ENCODE measurements around the gene DUOX1.
A peak's percentile ranks its signal among the peaks of the same experiment; 100 is the strongest.

Gene DUOX1

GRCh38 chr15:45106002-45106790 is 23.6 kb upstream of the DUOX1 start:
- DNase-seq = no peak

GRCh38 chr15:45107941-45108630 is 21.7 kb upstream of the DUOX1 start:
- no peak for DNase-seq

- DNase-seq = no peak
These were observed 19.5 kb upstream of the DUOX1 start for GRCh38 chr15:45110256-45110820.

- no peak for DNase-seq
These were observed 18.2 kb upstream of the DUOX1 start for GRCh38 chr15:45111390-45112142.

GRCh38 chr15:45112143-45112590 is 17.6 kb upstream of the DUOX1 start:
- no peak for DNase-seq

GRCh38 chr15:45112591-45113379 is 17.0 kb upstream of the DUOX1 start:
- DNase-seq = peak; percentile 5

GRCh38 chr15:45113380-45113990 is 16.3 kb upstream of the DUOX1 start:
- no peak for DNase-seq

GRCh38 chr15:45114076-45114750 is 15.6 kb upstream of the DUOX1 start, which contains the start of the genes DUOX2 and DUOXA2:
TSS of gene DUOX2 (minus strand) at chr15:45114172. CDS start at chr15:45113411, 761 bp downstream.
TSS of gene DUOXA2 (plus strand) at chr15:45114326. CDS start at chr15:45114606, 280 bp downstream.
- DNase-seq = no peak

- DNase-seq = no peak
These were observed 15.1 kb upstream of the DUOX1 start for GRCh38 chr15:45114751-45115085.

- DNase-seq = no peak
These were observed 14.4 kb upstream of the DUOX1 start for GRCh38 chr15:45115312-45115820.

GRCh38 chr15:45116006-45116481 is 13.8 kb upstream of the DUOX1 start:
- DNase-seq = no peak

- no peak for DNase-seq
These were observed 13.1 kb upstream of the DUOX1 start for GRCh38 chr15:45116482-45117307.

GRCh38 chr15:45117308-45118130 is 12.3 kb upstream of the DUOX1 start:
- DNase-seq = no peak

GRCh38 chr15:45118131-45118588 is 11.6 kb upstream of the DUOX1 start:
- peak; percentile 81 for DNase-seq

- DNase-seq = no peak
These were observed 10.8 kb upstream of the DUOX1 start for GRCh38 chr15:45118996-45119395.

GRCh38 chr15:45120081-45120972 is 9.5 kb upstream of the DUOX1 start:
- no peak for DNase-seq

GRCh38 chr15:45121020-45121419 is 8.8 kb upstream of the DUOX1 start:
- no peak for DNase-seq
